GM19455 (cell line): ENCODE data around the gene ETFDH.
"Not testable (repeated sequence)": the region's sequence is repeated elsewhere in the genome, so short reads cannot be mapped to it uniquely, and the experiment has no call there.

ENCODE experiments used
- ATAC-seq: cut with Tn5 transposase; IDR thresholded peaks from one replicate; pipeline ENCODE4 v1.9.1; 2021; ENCODE audit not compliant: unreplicated experiment

The ETFDH gene

GRCh38 chr4:158676076-158676475 lies 4.0 kb downstream of the ETFDH start:
- no peak for ATAC-seq

DNA sequence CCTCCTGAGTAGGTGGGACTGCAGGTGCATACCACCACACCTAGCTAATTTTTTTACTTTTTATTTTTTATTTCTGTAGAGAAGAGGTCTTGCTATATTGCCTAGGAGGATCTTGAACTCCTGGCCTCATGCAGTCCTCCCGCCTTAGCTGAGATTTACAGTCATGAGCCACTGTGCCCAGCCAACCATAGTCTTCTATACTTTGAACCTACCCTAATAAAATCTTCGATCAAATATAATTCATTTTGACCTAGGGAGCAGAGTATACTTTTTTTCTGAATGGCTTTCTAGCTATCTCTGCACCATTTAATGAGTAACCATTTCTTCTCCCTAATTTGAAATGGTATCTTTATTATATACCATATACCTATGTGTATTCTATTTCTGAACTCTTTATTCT lies 6.7 kb downstream of the ETFDH start:
- no peak for ATAC-seq

DNA sequence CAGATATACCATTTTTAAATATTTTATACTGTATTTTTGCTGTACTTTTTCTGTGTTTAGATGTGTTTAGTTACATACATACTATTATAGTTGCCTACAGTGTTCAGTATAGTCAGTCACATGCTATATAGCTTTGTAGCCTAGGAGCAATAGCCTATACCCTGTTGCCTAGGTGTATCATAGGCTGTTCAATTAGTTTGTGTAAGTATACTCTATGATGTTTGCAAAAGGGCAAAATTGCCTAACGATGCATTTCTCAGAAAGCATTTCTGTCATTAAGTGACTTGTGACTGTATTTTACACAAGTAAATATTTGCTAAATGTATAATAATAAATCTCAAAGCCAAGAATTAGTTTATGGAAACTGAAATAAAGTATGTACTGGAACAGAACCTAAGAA lies 9.5 kb downstream of the ETFDH start:
- no peak for ATAC-seq

DNA sequence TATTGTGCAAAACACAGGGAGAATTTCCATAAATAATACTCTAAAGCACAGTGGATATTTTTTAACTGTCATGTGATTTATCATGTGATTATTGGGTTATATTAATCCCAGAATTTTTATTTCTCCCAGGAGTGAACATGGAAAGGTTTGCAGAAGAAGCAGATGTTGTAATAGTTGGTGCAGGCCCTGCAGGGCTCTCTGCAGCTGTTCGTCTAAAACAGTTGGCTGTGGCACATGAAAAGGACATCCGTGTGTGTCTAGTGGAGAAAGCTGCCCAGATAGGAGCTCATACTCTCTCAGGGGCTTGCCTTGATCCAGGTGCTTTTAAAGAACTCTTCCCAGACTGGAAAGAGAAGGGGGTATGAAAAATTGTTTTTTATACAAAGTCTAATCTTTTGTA lies 10.0 kb downstream of the ETFDH start:
- no peak for ATAC-seq

DNA sequence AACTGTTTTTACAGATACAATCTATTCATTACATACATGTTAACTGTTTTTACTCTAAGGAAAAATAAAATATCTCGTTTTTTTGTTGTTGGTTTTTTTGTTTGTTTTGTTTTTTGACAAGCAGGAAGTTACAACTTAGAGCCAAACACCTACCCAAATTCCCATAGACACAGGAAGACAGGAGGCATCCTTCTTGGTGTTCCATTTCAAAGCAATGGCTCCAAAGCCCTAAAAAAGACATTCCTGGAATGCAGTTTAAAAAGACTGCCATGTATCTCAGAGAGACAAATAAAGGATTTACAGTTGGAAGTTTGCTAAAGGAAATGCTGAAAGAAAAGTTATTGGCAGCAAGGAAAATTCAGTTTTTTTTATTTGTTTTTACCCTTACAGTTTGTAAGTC lies 16.7 kb downstream of the ETFDH start:
- ATAC-seq, result no peak

- ATAC-seq, result no peak
Observed at GRCh38 chr4:158704274-158704673, 32.2 kb downstream of the ETFDH start.

DNA sequence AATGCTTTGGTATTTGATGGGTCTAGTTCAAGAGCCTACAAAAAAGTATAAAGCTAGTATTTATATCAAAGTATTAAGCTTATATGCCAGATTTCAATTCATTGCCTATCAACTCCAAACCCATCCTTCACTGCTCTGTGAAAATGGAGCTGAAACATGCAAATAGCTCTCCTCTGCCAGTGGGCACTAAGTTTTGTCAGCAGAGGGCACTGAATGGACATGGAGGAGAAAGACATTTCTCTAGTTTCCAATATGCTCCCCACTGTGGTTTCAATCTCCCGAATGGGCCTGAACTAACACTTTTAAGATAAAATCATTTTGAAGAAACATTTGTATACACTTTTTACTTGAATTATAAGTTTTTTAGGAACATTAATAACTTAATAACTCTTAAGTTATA lies 38.7 kb downstream of the ETFDH start:
- no peak for ATAC-seq

DNA sequence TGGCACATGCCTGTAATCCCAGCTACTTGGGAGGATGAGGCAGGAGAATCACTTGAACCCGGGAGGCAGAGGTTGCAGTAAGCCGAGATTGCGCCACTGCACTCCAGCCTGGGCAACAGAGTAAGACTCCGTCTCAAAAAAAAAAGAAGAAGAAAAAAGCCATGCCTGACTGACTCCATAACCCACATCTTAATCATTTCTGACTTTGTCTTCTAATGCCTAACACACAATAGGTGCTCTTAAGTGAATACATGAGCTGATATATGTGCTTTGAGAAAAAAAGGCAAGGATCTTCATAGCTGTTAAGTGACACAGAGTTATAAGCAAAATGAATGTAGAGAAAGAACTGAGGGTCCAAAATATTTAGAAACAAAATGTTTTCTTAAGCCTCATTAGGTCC lies 40.5 kb downstream of the ETFDH start:
- ATAC-seq, result not testable (repeated sequence)

- ATAC-seq, result no peak
Observed at GRCh38 chr4:158714937-158715336, 42.8 kb downstream of the ETFDH start.

DNA sequence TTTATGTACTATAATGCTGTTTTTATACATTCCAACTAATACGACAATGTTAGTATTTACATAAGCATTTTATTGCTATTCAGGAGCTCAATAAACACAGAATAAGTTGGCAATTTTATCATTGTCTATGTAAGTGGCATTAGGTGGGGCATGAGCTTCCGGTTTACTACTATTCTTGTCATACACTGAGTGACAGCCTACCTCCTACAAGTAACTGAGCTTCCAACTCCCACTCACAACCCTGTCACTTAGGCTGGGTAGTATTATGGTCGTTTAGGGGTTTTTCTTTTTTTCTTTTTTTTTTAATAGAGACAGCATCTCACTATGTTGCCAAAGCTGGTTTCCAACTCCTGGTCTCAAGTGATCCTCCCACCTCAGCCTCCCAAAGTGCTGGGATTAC lies 43.7 kb downstream of the ETFDH start:
- no peak for ATAC-seq

GRCh38 chr4:158721680-158722079 lies 49.6 kb downstream of the ETFDH start:
- no peak for ATAC-seq

- peak; percentile 22 for ATAC-seq
Observed at GRCh38 chr4:158722291-158722916, 50.3 kb downstream of the ETFDH start.

- ATAC-seq, result peak; percentile 97
Observed at GRCh38 chr4:158722917-158723793, 51.1 kb downstream of the ETFDH start, which contains the start of gene PPID. Gene PPID (minus strand): TSS chr4:158723396. CDS start chr4:158723288, 108 bp downstream.

GRCh38 chr4:158724637-158725036 lies 52.5 kb downstream of the ETFDH start:
- ATAC-seq, result no peak

GRCh38 chr4:158726633-158727032 lies 54.5 kb downstream of the ETFDH start:
- ATAC-seq, result no peak

DNA sequence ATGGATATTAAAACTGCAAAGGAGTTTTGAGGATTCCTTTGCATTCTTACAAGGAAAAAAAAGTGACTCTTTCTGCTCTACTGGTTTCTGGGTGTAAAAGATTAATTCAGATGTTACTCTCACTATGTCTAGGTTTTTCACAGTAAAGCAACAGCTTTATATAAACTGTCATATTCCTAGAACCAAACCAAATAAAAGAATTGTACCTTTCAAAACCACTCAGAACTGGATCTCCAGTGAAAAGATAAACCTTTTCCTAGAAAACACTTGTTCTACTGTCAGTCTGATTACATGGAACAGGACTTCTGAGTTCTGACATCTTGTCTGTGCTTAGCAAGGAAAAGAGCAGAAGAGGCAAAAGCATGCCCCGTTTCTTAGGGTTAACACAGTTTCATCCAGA lies 56.1 kb downstream of the ETFDH start:
- no peak for ATAC-seq

- peak; percentile 89 for ATAC-seq
Observed at GRCh38 chr4:158729716-158730559, 57.8 kb downstream of the ETFDH start.

- no peak for ATAC-seq
Observed at GRCh38 chr4:158738866-158739265, 66.8 kb downstream of the ETFDH start.

GRCh38 chr4:158739600-158739999 lies 67.5 kb downstream of the ETFDH start:
- no peak for ATAC-seq

GRCh38 chr4:158741326-158742021 lies 69.4 kb downstream of the ETFDH start:
- no peak for ATAC-seq

DNA sequence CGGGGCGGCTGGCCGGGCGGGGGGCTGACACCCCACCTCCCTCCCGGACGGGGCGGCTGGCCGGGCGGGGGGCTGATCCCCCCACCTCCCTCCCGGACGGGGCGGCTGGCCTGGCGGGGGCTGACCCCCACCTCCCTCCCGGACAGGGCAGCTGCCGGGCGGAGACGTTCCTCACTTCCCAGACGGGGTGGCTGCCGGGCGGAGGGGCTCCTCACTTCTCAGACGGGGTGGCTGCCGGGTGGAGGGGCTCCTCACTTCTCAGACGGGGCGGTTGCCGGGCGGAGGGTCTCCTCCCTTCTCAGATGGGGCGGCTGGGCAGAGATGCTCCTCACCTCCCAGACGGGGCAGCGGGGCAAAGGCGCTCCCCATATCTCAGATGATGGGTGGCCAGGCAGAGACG lies 74.4 kb downstream of the ETFDH start:
- not testable (repeated sequence) for ATAC-seq
